NCI-H2196 (cell line): Measurements from ENCODE around the gene PDE2A.

Experiments used
- DNase-seq: peaks from one replicate; lab custom pipeline; 2025; ENCODE audit not compliant: unreplicated experiment; lab: John Stamatoyannopoulos, UW

Gene PDE2A

GRCh38 chr11:72617080-72617762 is 57.0 kb downstream of the PDE2A start:
- DNase-seq = no peak

GRCh38 chr11:72616655-72617054 is 57.6 kb downstream of the PDE2A start:
- no peak for DNase-seq

- DNase-seq = no peak
These were observed 58.9 kb downstream of the PDE2A start for GRCh38 chr11:72615329-72615728.

- no peak for DNase-seq
These were observed 59.8 kb downstream of the PDE2A start for GRCh38 chr11:72614381-72614780.

- no peak for DNase-seq
These were observed 60.2 kb downstream of the PDE2A start for GRCh38 chr11:72613977-72614376.

- DNase-seq = no peak
These were observed 60.8 kb downstream of the PDE2A start for GRCh38 chr11:72613450-72613849.

GRCh38 chr11:72609476-72609875 is 64.7 kb downstream of the PDE2A start:
- DNase-seq = no peak

GRCh38 chr11:72609045-72609444 is 65.2 kb downstream of the PDE2A start:
- DNase-seq = no peak

- DNase-seq = no peak
These were observed 66.7 kb downstream of the PDE2A start for GRCh38 chr11:72607496-72607895.

- no peak for DNase-seq
These were observed 67.3 kb downstream of the PDE2A start for GRCh38 chr11:72606748-72607468.

- DNase-seq = no peak
These were observed 68.1 kb downstream of the PDE2A start for GRCh38 chr11:72605973-72606747.

GRCh38 chr11:72604256-72604655 is 70.0 kb downstream of the PDE2A start:
- no peak for DNase-seq

GRCh38 chr11:72602250-72602904 is 71.8 kb downstream of the PDE2A start:
- DNase-seq = peak; percentile 15

GRCh38 chr11:72600557-72600956 is 73.7 kb downstream of the PDE2A start:
- no peak for DNase-seq

- DNase-seq = no peak
These were observed 74.7 kb downstream of the PDE2A start for GRCh38 chr11:72599325-72600117.

- peak; percentile 5 for DNase-seq
These were observed 75.3 kb downstream of the PDE2A start for GRCh38 chr11:72598906-72599305.

GRCh38 chr11:72598466-72598865 is 75.8 kb downstream of the PDE2A start:
- no peak for DNase-seq

GRCh38 chr11:72597721-72598120 is 76.5 kb downstream of the PDE2A start:
- DNase-seq = no peak

- no peak for DNase-seq
These were observed 78.9 kb downstream of the PDE2A start for GRCh38 chr11:72595292-72595684.

- DNase-seq = no peak
These were observed 79.5 kb downstream of the PDE2A start for GRCh38 chr11:72594493-72595291.
